Mucosa of gallbladder (tissue), 1 donor: ENCODE results near the gene TMPRSS11D. TPM values are rescaled to one million over a fixed set of nuclear protein-coding genes. Genes with fewer than 3 reads are reported as not detected.

Source experiments
- total RNA-seq: library from RNA; stranded (reverse); gene quantifications from one replicate; pipeline ENCODE4 v1.2.1, GENCODE V29; 2021
- donor health status: DM: no; HTN: no; CAD: no.

The TMPRSS11D gene
- total RNA-seq, 1 donor from 2014 or later: not detected

Other genes starting within 250 kb of the TMPRSS11D start
- gene UBA6, start 182.8 kb downstream of the TMPRSS11D start, total RNA-seq: 38.0 TPM
- gene GNRHR, start 129.6 kb downstream of the TMPRSS11D start, total RNA-seq: not detected
- not detected for gene TMPRSS11A, start 79.5 kb upstream of the TMPRSS11D start, total RNA-seq
- not detected for gene TMPRSS11F, start 245.9 kb upstream of the TMPRSS11D start, total RNA-seq